HG03460 (cell line): ENCODE data around the gene GRK5.
"Not testable (repeated sequence)": the region's sequence is repeated elsewhere in the genome, so short reads cannot be mapped to it uniquely, and the experiment has no call there.

ENCODE experiments used
- ATAC-seq: cut with Tn5 transposase; IDR thresholded peaks from one replicate; pipeline ENCODE4 v1.9.1; 2021; ENCODE audit not compliant: unreplicated experiment

The GRK5 gene

DNA sequence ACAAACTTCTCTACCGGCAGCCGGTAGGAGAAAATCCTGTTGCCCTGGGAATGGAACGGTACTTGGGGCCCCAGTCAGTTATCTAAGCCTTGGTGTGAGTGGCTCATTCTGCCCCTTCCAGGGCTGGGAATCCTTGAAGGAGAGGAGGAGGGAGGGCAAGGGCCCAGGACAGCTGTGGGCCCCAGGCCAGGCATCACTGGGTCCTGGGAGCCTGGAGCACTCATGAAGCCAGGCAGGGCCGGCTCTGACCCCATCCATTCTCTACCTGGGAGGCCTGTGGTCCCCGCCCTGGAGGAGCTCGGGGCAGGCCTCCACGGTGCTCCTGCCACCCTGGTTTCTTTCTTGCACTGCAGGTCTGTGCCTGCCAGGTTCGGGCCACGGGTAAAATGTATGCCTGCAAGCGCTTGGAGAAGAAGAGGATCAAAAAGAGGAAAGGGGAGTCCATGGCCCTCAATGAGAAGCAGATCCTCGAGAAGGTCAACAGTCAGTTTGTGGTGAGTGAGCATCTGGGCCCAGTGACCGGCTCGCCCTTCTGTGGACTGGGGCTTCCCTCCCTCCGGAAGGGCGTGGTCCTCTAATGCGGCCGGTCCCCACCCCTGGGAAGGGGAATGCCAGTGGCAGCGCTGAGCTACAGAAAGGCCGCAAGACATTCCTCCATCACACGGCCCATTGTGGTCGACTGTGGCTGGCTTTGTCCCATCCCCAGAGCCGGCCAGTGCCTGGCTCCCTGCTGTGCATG is 223.8 kb downstream of the GRK5 start:
- ATAC-seq = no peak

DNA sequence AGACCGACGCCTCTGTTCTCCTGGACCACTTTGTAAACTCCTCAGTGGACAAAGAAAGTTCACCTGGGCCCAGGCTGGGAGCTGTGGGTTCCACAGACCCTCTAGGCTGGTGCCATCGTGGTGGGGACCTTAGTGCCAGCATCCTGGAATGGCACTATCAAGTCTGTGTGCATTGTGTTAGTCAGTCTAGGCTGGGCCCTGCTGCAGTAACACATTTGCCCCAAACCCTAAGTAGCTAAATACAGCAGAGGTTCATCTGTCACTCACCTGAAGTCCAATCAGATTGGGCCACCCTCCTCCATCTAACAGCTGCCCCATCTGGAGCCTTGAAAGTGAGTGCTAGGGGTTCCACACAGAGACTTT is 224.4 kb downstream of the GRK5 start:
- no peak for ATAC-seq

DNA sequence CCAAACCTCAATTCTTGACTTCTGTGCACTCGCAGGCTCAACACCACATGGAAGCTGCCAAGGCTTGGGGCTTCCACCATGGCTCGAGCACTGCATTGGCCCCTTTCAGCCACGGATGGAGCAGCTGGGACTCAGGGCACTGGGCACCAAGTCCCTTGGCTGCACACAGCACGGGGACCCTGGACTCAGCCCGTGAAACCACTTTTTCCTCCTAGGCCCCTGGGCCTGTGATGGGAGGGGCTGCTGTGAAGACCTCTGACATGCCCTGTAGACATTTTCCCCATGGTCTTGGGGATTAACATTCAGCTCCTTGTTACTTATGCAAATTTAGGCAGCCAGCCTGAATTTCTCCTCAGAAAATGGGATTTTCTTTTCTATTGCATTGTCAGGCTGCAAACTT is 227.6 kb downstream of the GRK5 start:
- ATAC-seq = not testable (repeated sequence)

- no peak for ATAC-seq
Measured at GRCh38 chr10:119438717-119439116, 231.3 kb downstream of the GRK5 start.

GRCh38 chr10:119439922-119440321 is 232.6 kb downstream of the GRK5 start:
- no peak for ATAC-seq

GRCh38 chr10:119441151-119441821 is 233.9 kb downstream of the GRK5 start:
- no peak for ATAC-seq

DNA sequence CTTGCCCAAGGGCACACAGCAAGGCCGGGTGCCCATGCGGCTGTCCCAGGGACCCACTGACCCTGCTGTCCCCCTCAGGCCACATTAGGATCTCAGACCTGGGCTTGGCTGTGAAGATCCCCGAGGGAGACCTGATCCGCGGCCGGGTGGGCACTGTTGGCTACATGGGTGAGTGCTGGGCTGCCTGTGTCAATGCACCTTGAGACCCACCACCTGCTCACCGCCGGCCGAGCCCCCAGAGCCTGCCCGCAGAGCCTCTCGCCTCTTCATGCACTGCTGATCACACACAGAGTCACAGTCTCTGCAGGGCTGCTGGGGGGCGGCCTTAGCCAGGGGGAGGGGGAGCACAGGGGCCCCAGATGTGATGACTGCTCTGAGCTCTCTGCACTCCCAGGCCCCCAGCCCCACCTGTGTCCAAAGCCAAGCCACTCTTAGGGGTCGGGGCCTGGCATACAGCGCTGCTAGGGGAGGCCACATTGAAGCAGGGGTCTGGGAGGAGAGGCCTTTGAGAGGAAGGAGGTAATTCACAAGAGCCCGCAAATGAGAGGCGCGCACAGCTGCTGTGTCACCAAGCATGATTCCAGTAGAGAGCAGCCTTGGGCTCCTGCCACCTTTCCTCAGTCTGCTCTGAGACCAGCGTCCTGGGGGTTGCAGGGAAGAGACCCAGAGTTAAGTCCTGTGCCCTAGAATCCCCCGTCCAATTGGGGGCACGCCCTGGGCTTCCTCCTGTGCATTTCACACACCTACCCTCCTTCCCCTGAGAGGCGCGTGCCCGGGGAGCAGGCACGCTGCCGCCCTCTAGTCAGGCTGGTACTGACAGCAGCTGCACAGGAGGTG is 234.8 kb downstream of the GRK5 start:
- ATAC-seq = no peak

DNA sequence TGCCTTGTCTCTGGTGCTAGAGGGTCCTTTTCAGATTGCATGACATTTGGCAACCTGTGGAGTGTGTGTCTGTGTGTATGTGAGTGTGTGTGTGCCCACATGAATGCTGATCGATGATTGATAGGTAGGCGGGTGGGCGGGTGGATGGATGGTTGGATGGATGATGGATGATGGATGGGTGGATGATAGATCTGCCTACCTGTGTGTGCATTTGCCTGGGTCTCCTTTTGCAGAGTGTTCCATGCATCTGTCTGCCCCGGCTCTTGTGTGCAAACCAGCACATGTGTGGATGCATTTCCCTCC is 235.3 kb downstream of the GRK5 start:
- ATAC-seq = no peak

- no peak for ATAC-seq
Measured at GRCh38 chr10:119443441-119443840, 236.1 kb downstream of the GRK5 start.

DNA sequence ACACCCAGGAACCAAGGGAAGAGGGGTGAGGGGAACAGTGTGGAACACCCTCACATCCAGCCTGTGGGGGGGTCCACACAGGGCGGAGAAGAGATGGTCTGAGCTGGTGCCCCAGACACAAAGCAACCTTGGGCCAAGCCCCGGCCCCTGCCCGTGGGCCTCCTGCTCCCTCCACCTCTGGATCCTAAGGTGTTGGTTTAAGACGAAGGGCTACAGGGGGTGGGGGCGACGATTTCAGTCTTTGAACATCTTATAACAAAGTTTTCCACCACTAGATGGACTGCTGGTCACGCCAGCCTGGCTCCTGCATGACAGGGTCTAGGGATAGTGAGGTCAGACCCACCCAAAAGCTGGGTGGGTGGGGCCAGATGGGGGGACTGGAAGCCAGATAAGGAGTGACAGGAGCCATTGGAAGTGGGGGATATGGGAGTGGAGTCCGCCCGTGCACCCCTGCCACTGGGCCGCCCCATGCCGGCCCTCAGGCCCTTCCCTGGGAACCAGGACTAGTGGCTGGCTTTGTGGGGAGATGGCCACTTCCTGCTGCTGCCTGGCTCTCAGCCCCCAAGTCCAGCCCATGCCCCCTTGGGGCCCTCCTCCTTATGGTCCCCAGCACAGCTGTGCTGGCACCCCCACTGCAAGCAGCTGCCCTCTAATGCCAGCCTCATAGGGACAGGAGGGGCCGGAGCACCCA is 236.7 kb downstream of the GRK5 start:
- ATAC-seq = no peak

DNA sequence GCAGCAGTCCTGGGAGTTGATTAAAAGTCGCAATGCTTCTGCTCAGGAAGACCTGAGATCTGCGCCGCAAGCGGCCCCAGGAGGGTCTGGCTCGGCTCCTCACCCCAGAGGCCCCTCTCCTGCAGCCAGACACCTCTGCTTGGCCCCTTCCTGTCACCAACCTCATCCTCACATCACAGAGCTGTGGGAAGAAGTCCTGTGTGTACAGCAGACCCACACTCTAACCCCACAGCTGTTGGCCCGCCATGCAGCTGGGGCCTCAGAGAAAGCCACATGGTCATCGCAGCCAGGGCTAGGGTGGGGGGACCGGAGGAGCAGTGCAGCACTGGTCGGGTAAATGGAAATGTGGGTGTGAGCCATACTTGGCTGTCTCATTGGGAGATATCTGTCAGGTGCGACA is 237.5 kb downstream of the GRK5 start:
- ATAC-seq = no peak

DNA sequence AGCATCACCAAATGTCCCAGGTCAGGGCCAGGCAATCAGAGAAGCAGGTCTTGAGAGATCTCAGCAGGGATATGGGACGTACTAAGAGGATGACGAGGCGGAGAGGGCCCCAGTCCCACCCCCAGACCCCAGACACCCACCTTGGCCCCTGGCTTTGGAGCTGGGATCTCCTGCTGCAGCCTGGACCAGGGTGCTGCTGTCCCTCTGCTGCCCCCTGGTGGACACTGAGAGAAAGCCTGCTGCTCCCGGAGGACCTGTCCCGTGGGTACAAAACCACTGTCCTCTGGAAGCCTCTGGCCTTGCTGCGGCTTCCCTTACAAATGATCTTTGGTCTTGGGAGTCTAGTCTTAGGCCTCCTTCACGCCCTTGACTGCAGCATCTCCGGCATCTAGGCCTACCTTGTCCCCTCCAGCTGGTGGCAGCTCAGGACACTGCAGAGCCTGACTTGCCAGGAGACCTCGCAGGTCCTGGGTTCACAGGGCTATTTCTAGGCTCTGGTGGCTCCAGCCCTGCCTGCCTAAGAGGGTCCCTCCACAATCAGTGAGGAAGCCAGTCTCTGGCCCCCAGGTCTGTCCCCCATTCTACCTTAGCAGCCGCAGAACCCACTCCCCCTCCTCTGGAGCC is 238.1 kb downstream of the GRK5 start:
- ATAC-seq = no peak

DNA sequence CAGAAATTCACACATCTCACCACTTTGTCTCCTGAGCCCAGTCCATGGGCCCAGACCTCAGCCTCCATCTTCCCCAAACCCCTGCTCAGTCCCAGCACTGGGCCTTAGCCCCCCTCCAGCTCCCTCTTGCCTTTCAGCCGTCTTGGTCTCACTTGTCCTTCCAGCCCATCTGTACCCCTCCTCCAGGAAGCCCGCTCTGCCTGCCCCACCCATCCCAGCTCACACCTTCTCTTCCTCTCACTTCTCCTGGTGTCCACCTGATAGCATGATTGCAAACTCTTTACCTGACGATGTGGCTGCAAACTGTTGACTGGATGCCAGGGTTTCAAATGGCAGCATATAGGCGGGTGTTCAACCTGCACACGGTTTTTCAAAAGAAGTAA is 238.6 kb downstream of the GRK5 start:
- no peak for ATAC-seq

- ATAC-seq = no peak
Measured at GRCh38 chr10:119446441-119447277, 239.3 kb downstream of the GRK5 start.

- no peak for ATAC-seq
Measured at GRCh38 chr10:119447421-119447820, 240.1 kb downstream of the GRK5 start.

DNA sequence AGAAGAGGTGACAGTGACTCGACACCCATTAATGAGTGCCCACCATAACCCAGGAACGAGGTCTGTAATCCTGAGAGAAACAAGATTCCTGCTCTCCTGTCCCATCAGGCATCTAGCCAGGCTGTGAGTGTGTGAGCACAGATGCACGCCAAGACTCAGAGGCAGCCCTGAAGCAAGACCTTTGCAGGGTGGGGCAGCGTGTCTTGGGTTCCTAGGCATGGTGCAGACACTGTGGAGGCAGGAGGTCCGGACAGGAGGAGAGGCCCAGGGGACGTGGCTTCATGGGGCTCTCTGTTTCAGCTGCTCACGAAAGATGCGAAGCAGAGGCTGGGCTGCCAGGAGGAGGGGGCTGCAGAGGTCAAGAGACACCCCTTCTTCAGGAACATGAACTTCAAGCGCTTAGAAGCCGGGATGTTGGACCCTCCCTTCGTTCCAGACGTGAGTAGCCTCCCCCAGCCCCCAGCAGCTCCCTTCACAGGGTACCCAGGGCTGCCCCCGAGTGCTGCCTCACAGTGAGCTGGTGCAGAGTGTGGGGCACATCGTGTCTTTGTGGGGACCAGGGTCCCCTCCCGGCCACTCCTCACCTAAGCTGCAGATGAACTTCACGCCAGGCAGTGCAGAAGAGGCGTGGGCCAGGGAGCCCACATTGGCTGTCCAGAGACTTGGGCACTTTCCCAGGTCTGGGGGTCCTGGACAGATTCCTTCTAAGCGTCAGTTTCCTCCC is 240.6 kb downstream of the GRK5 start:
- no peak for ATAC-seq

DNA sequence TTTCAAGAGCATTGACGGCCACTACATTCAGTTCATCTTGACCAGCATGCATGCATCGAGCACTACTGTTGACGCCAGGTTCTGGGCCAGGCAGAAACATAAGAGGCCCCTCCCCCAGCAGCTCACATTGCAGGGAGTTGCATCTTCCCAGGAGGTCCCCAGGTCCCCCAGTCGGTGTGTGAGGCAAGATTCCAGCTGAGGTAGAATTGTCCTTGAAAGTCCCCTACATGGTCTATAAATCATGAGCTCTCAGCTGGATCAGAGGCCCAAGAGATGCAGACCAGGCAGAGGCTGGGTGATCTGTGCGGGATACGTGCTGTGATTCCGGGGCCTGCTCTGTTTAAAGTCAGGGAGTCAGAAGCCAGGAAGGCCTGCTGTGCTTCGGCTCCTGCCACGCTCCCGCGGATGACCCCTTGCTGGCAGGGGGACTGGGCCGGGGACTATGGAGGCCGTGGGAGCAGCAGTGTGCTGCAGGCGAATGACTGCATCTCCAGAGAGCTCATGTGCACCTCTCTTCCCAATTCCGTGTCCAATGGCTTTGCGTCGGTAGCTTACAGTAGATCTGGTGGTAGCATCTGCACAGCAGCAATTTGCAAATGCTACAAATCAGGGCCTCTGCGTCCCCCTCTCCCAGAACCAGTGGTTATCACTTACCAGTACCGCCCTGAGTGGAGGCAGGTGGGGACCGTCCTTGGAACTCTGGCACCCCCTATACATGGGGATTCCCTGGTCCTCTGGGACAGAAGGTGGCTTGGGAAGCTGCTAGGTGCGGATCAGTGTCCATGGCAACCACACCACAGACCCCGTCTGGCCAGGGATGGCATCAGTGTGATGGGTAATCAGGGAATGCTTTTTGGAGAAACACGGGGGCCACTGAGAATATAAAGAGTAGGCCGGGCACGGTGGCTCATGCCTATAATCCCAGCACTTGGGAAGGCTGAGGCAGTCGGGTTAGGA is 241.5 kb downstream of the GRK5 start:
- ATAC-seq = no peak

GRCh38 chr10:119449760-119450461 is 242.5 kb downstream of the GRK5 start:
- no peak for ATAC-seq
